T-helper 2 cell (primary cell): ENCODE measurements around the gene MYBPC1.

Experiments used
- DNase-seq, 5 experiments: peaks; one replicate each; pipeline versions ENCODE4 v3.0.0 to v3.0.0-alpha.2; 2012 to 2022

The MYBPC1 gene

DNA sequence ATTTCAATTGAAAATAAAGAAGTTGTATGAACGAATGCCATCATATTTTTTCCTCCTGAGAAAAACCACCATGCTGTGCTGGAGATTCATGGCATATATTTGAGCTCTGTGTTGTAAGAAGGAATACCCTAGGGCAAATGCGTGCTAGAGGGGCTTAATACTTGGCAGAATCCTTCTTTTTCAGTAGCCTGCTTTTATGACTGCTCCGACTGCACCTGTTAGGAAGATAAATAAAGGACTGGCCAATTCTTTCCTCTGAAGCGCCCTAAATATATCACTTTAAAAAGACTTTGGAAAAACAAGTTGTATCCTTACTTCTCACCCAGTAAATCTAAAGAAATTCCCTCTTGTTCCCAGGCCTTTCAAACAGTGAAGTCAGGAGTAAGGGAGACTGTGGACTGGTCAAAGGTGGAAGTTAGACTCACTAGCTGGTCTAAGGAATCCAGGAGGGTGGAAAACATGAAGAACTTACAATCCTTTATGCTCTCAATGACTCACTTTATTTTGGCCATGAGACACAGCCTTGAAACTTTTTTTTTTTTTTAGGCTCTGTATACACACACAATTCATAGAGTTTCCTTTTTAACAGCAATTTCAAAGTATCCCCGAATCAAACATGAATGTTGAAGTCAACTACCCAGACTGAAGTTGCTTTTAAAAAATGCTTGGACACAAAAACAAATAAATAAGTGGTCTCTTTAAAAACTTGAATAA lies 5.2 kb downstream of the MYBPC1 start:
- no peak for DNase-seq

DNA sequence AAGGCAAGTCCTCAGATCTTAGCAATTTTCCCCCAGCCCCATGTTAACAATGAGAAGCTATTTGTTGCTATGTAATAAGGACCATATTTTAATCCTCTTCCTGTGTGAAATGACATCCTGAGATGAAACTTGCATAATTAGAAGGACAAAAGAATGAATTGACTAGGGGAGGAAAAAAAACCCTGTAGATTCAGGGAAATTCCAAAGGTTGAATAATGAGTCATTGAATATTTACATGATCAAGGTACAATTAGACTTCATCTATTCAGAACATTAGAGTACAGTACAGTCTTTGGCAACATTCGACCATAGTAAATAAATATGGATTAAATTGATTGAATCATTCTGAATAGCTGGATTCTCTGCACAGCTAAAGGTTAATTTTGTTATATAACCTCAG lies 9.4 kb downstream of the MYBPC1 start:
- DNase-seq, result no peak

DNA sequence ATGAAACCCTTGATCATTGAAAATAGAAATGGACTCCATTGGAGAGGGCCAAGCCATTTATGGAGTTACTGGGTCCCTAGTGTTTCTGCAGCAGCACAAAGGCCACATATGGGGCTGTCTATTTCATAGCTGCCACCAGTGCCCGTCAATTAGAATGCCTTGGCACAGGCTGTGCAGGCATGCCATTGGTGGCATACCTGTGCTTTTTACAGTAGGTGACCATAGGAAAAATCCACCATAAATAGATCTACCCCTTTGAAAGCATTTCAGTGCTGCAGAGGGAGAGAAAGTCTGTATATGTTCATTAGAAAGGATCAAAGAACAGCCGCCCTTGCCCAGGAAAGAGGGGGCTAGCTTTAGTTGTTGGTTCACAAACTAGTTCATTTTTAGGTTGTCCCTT lies 13.1 kb downstream of the MYBPC1 start:
- DNase-seq, result no peak

DNA sequence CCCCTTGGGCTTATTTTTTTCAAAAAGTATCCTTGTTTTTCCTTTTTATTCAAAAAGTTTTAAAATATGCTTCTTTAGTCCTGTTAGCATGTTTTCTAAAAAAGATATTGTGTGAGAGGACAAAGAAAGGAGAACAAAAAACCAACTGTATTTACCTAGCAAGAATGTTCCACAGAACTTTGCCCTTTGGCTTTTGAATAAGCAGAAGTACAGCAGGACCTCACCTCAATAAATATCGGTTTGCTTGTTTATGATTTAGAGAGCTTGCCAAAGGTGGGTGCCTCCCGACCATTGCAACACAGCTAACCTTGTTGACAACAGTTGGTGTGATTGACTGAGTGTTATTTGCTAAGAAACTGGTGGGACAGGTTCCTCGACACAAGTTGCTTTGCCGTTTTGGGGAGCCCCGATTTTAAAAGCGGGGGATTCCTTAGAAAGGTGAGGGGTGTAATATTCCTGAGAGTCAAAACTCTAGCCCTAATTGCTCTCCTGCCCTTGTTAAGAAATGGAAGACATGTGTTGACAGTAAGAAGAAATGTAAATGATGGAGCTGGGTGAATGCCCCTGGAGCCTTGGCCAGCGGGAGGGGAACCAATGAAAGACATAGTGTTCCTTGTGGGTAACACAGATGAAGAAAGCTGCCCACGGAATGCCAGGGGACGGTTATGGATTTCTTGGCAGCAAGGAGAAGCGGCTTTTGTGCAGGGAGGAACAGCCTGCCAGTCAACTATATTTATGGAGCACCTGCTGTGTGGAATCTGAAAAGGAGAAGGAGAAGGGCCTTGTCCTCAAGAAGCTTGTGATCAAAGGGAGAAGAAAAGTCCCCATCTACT lies 13.7 kb downstream of the MYBPC1 start:
- no peak for DNase-seq

DNA sequence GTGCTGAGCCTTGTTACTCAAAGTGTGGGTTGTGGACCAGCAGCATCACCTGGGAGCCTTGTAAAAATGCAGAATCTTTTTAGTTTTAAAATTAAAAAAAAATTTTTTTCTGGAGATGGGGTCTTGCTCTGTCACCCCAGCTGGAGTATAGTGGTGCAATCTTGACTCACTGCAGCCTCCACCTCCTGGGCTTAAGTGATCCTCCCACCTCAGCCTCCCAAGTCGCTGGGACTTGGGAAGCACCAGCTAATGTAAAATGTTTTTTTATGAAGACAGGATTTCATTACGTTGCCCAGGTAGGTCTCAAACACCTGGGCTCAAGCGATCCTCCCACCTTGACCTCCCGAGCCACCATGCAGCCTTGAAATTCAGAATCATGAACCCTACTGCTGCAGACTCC lies 14.4 kb downstream of the MYBPC1 start:
- DNase-seq, result no peak

GRCh38 chr12:101612160-101612916 lies 17.6 kb downstream of the MYBPC1 start:
- no peak for DNase-seq

- peak in 1 of 5 experiments; percentile 53 for DNase-seq
These were observed 21.3 kb downstream of the MYBPC1 start for GRCh38 chr12:101616027-101616494.

DNA sequence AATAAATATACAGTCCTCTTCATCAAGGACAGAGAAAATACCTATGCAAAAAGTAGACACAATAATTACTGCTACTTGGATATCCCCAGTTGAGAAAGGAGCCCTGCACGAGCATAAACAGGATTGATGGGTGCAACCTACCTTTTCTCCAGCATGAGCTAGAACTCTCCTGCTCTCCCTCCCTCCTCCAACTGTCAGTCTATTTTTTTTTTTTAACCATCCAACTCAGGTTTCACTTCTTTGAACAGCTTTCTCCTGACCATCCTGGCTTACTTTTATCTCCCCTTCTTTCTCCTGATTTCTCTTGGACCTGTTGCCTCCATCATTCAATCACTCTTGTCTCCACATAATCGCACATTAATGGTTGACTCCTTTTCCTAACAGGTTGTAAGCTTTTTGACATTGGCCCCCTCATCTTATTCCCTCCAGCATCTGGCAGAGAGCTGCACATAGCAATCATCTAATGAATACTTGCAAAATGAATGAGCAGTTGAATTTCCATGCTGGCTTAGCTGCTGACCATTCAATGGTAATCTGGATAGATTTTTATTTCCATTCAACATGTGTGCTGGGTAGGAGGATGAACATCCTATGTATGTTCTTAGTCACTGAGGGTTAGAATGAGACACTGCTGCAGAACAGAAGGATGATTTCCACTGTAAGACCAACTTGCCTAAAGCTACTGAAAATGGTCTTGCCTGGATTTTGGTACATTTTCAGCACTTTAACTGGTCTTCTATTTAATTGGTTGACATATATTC lies 24.4 kb downstream of the MYBPC1 start:
- DNase-seq, result peak in 1 of 5 experiments; percentile 24

DNA sequence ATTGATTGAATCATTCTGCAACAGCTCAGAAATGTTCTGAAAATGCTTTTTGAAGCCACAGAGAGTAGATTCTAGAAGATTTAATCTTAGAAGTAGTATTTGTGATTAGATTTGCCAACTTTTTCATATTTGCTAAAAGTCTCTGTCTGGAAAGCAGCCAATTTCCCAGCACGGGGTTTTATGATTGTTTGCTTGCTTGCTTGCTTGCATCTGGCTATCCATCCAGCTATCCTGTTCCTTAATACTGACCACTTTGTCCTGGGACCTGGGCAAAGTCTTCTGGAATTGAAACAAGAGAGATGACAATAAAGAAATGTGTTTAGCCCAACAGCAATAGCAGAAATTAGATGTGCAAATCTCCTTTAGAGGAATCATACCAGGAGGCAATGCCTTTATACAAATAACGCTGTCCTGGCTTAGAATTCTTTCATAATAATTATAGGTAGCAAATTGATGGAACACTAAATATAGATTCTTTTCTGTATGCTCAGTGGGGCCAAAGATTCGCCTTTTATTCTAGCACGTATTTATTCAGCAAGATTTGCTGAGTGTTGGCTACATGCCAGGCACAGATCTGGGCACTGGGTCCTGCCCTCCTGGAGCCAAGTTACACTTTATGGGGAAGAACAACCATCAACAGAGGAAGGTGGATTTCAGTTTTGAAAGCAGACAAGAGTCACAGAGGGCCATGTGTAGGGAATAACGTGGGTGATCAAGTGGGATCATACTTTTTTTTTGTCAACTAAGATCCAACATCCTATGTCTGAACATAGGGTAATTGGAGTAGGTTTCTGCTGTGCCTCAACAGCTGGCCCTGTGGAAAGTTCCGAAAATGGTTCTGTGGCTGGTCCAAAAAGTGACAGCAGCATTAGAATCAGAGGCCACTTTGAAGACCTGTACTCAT lies 25.3 kb downstream of the MYBPC1 start:
- no peak for DNase-seq

DNA sequence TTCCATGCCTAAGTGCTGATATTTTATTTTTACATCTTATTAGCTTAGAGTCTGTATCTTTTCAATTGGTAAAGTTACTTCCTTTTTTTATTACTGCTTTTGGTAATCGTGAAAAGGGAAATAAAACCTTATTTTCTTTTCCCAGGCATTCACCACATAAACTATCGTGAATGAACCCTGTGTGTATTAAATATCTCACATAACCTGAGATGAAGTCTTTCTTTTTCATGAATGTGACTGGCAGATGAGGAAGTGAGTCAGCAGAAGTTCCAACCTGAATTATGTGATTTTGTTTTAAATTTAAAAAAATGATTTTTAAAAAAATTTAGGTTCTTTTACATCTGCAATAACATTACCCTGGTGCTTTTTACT lies 26.0 kb downstream of the MYBPC1 start:
- no peak for DNase-seq

DNA sequence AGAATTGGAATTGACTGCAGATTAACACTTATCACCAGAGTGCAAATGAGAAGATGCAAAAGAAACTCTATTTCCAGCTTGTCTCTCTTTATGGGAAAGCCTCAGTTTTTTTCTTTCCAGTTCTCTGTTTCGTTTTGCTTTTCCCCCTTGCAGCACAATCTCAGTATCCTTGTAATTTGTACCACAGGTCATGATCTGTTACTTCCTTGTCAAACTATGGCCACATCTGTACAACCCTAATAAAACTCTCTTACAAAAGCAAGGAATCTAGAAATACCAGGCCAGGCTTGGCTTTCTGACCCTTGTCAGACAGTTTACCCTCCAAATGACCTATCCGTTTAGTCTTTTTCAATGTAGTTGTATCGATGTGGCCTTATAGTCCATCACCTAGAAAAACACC lies 33.9 kb downstream of the MYBPC1 start:
- DNase-seq, result no peak

DNA sequence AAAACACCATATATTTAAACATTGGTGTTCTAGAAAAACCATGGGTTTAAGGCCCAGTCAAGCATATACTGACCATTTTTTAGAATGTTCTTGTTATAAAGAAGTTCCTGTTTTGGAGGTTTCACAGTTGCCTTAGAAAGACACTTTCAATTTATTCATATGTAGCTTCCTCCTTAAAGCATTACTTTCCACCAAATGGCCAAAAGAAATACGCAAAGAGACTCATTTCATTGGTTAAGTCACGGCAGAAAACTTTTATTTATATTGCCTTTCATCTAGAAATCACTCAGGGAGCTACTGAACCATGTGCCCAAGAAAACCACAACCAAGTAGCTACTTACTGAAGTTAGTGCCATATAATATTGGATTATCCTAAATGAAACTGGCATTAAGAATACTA lies 40.0 kb downstream of the MYBPC1 start:
- DNase-seq, result peak in 1 of 5 experiments; percentile 80

GRCh38 chr12:101637936-101638335 lies 43.2 kb downstream of the MYBPC1 start:
- DNase-seq, result no peak

DNA sequence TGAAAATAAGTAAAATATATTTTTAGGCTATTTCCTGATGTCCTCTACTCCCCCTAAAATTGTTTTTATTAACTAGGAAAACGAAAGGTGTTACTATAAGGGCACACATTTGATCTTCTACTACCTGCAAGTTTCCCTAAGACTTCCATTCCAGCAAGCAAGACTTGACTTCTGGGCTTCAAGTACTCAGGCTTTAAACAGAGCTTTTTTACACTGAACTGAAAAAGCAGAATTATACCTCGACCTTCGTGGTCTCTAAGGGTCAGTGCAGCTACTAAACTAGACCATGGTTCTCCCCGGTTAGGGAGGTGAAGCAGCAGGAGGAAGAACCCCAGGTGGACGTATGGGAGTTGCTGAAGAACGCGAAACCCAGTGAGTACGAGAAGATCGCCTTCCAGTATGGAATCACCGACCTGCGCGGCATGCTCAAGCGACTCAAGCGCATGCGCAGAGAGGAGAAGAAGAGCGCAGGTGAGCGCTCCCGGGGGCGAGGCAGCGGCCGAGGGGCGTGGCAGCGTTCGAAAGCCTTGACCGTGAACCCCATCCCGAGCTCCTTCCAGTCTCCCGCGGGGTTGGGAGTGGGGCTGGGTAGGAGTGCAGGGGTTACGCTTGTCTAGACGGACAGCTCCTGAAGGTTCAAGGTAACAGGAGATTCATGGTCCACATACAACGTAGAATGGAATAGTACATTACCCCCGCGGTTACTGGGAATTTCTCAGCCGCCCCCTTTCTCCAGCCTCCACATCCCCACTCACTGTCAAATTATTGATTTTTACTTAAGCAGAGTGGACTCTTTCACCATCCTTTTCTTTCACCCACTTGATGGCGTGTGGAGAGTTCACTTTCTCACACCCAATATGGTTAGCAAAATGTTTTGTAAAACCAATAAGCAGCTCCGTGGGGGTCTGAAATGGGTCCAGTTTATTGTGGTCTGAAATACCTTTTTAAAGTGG lies 47.6 kb downstream of the MYBPC1 start:
- DNase-seq, result no peak

DNA sequence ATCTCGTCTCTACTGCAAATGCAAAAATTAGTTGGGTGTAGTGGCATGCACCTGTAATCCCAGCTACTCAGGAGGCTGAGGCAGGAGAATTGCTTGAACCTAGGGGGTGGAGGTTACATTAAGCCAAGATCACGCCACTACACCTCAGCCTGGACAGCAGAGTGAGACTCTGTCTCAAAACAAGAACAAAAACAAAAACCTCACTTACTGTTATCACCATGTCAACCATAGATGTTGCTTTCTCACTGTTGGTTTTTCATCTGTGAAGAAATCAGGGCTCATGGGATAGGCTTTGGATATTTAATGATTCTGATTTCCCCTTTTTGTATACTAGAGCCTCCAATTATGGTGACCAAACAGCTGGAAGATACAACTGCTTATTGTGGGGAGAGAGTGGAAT lies 52.9 kb downstream of the MYBPC1 start:
- no peak for DNase-seq

GRCh38 chr12:101648195-101648594 lies 53.4 kb downstream of the MYBPC1 start:
- DNase-seq, result no peak

GRCh38 chr12:101650346-101651117 lies 55.8 kb downstream of the MYBPC1 start:
- DNase-seq, result no peak

DNA sequence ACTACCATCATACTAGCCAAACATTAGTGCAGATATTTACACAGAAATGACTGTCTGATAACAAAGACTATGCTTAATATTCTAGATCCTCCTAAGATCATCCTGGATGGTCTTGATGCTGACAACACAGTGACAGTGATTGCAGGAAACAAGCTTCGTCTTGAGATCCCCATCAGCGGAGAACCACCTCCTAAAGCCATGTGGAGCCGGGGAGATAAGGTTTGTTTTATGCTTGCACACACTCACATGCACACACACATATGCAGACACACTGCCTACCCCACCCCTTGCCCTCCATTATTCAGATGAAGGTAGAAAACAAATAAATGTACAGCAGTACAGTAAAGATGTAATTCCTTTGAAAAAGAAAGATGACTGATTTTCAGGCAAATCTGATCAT lies 58.3 kb downstream of the MYBPC1 start:
- no peak for DNase-seq

GRCh38 chr12:101653503-101653902 lies 58.7 kb downstream of the MYBPC1 start:
- no peak for DNase-seq

DNA sequence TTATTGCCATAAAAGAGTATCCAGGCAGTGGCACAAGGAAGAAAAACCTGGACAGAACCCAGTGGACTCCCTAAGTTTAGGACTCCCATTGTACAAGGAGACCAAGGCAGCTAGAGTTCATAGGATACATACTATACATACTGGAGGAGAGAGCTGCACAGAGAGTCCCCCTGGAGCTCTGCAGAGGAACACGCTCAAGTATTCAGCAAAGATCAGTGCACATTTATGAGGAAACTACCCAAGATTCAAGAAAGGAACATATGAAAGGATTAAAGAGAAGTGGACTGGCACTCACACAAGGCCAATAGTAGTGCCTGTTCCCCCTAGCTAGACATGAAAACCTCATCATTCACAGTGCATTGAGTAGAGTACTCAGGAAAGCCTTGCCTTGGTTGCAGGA lies 59.7 kb downstream of the MYBPC1 start:
- no peak for DNase-seq
